Measurements from ENCODE around the gene FOSB.
"Not testable (repeated sequence)": the region's sequence is repeated elsewhere in the genome, so short reads cannot be mapped to it uniquely, and the experiment has no call there.

Gene FOSB

DNA sequence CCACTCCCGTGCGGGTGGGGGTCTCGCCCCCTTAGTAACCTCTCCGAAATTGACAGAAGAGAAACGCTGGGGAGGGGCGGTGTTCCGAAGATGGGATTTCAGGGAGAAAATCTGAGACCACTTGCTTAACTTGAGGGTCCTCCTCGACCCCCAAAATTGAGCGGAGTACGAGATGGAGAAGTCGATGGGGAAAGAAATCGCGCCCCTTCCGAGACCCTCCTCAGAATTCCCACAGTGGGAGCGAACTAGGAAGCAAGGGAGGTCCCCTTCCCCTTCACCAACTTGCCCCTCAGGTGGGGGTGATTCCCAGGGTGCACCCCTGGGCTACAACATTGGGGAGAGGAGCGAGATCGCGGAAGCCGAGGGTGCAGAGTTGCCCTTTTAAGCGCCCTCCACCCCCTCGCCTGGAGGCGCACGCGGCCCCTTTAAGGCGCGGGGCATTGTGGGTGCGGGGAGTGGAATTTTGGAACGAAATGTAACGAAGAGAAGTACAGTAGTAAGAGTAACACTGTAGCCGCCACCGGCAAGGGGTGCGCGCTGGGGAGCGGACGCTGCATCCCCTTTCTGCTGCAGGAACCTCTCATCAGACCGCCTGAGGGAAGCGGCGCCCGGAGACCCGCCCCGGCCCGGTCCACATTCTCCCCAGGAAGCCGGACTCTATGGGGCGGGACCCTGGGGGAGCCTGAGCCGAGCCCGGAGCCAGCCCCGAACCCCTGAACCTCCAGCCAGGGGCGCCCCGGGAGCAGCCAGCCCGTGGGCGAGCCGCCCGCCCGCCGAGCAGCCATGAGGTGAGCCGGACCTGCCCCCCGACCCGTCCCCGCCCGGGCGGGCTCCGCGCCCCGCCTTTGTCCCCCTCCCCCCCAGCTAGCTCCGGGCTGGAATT lies 39.4 kb downstream of the FOSB start, which contains the start of gene VASP:
TSS of gene VASP (plus strand) at position 491 of the 883 bp plus-strand sequence. CDS start at position 784, 293 bp downstream.
- DNase-seq: peak; percentile 94

GRCh38 chr19:45507872-45508416 lies 40.1 kb downstream of the FOSB start:
- DNase-seq: no peak

DNA sequence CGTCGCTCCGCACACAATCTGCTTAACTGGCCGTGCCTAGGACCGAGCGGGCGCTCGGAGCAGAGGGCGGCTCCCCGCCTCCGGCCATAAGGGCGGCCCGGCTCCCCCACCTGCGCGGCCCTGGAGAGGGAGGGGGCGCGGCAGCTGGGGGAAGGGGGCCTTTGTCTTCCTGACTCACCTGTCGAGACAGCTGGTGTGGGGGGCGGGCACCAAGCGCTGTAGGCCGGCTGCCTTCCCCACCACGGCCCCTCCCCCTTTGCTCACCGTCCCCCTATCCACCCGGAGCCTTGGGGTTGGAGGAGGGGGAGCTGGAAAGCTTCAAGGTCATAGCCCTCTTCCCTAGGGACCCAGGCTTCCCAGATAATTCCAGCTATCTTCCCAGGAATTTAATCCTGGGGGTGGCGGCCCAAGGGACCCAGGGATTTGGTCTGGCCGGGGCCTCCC lies 40.6 kb downstream of the FOSB start:
- DNase-seq: peak; percentile 90

GRCh38 chr19:45508861-45509691 lies 41.3 kb downstream of the FOSB start:
- DNase-seq: peak; percentile 94

- no peak for DNase-seq
Measured at GRCh38 chr19:45509692-45510015, 41.9 kb downstream of the FOSB start.

DNA sequence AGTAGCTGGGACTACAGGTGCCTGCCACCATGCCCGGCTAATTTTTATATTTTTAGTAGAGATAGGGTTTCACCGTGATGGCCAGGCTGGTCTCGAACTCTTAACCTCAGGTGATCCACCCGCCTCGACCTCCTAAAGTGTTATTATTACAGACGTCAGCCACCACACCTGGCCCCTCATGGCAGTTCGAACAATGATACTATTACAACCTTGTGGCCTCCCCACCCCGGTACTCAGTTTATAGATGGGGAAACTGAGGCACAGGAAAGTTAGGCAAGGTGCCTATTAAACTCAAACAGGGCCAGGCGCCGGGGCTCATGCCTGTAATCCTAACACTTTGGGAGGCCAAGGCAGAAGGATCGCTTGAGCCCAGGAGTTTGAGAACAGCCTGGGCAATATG lies 42.6 kb downstream of the FOSB start:
- not testable (repeated sequence) for DNase-seq

DNA sequence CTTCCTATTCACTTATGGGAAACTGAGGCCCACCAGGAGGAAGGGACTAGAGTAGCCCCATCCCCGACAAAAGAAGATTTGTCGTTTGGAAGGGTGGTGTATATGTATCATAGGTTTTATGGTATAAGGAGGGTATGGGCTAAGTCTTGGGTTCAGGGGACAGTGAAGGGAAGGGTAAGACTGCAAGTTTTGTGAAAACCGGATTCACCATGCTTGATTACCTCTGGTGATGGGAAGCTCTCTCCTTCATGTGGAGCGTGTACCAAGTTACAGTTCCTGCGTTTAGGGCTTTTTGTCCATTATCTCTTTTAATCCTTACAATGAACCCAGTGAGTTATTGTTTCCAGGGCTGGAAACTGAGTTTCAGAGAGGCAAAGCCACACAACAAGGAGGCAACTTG lies 43.3 kb downstream of the FOSB start:
- no peak for DNase-seq

DNA sequence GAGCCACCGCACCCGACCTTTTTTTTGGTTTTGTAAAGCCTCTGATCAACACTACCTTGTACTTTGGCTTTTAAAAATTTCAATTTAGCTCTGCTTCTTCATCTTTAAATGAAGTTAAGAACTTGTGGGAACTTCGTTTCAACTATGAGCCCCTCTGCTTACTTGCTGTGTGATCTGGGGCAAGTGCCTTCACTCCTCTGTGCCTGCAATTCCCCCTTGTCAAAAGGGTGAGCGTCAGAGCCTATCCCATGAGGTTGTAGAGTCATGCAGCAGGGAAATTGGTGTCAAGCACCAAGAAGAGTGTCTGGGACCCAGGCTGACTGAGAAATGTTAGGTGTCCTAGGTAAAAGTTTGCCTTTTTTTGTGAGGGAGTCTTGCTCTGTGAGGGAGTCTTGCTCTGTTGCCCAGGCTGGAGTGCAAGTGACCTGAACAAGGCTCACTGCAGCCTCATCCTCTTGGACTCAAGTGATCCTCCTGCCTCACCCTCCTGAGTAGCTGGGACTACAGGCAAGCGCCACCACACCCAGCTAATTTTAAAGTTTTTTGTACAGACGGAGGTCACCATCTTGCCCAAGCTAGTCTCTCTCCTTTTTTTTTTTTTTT lies 45.2 kb downstream of the FOSB start:
- no peak for DNase-seq

DNA sequence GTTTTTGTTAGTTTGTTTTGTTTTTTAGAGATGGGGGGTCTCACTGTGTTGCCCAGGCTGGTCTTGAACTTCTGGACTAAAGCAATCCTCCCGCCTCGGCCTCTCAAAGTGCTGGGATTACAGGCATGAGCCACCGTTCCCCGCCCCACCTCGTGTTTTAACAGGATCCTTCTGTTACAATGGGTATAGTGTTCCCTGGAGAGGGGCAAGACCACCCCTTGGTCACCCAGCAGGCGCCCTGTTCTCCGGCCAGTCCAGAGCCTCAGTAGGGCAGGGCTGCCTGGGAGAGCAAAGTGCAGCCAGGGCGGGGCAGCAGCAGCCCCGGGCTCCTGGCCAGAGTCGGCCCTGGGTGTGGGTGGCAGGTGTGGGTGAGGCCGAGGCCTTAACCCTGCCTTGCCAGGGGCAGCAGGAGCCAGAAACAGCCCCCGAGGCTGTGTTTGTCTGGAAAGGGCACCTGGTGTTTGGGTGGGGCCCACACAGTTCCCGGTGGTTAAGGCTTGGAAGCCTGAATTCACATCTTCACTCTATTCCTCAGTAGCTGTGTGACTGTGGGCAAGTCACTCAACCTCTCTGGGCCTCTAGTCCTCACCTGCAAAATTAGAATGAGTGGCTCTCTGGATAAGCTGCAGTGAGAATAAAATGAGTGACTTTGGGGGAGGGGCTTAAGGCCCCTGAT lies 46.7 kb downstream of the FOSB start:
- DNase-seq: no peak

- no peak for DNase-seq
Measured at GRCh38 chr19:45515081-45515624, 47.4 kb downstream of the FOSB start.

DNA sequence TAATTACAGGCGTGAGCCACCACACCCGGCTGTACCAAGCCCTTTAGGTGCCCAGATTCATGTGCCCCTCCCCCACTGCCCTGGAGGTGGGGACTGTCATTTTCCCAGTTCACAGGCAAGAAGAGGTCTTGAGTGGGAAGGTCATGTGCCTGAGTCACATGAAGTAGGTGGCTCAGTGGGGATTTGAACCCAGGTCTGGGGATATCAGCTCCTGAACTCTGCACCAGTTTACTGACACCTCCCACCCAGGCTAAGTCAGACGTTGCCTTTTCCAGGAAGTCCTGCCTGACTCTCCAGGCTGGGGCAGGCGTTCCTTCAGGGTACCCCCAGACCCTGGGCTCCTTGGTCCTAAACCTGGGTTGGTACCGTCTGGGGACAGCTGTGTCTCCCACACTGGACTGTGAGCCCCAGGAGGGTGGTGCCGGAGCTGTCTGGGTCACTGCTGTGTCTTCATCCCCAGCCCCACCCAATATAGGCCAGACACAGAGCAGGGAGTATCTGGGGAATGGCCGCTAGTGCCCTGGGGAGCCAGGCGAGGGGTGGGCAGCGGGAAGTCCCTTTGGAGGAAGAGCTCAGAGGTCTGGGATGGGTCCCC lies 48.1 kb downstream of the FOSB start:
- DNase-seq: no peak

DNA sequence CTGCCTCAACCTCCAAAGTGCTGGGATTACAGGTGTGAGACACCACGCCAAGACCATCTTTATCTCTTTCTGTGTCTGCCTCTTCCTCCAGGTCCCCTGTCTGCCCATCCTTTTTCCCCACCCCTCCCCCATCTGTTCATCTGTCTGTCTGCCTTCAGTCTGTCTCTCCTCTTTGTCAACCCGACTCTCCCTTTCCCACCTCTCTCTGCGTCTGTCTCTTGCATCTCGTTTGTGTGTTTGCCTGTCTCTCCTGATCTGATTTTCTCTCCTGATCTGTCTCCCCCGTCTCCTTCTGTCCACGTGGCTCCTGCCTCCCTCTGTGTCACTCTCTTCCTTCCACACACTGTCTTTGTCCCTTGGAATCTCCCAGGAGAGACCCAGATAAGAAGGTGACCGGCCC lies 49.4 kb downstream of the FOSB start:
- no peak for DNase-seq

DNA sequence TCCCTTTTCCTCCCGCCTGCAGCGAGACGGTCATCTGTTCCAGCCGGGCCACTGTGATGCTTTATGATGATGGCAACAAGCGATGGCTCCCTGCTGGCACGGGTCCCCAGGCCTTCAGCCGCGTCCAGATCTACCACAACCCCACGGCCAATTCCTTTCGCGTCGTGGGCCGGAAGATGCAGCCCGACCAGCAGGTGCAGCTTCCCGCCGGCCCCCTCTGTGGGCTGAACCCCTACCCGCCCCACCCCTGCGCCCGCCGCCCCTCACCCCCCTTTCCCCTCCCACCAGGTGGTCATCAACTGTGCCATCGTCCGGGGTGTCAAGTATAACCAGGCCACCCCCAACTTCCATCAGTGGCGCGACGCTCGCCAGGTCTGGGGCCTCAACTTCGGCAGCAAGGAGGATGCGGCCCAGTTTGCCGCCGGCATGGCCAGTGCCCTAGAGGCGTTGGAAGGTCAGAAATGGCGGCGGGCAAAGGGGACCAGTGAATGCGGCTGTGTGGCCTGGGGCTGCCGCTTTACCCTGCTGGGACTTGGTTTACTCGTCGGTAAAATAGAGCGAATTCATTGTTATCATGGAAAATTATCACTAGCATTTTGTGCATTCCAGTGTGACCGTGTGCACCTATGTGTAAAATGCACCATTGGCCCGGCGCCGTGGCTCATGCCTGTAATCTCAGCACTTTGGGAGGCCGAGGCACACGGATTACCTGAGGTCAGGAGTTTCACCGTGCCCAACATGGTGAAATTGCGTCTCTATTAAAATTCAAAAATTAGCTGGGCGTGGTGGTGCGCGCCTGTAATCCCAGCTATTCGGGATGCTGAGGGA lies 50.1 kb downstream of the FOSB start:
- DNase-seq: no peak

DNA sequence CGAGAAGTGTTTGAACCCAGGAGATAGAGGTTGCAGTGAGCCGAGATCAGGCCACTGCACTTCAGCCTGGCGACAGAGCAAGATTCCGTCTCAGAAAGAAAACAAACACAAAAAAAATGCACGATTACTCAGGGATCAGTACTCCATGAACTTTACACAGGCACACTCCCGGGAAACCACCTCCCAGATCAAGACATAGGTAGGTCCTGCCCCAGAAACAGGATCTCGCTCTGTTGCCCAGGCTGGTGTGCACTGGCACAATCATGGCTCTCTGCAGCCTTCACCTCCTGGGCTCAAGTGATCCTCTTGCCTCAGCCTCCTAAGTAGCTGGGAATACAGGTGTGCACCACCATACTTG lies 50.7 kb downstream of the FOSB start:
- DNase-seq: no peak

GRCh38 chr19:45522010-45522941 lies 54.5 kb downstream of the FOSB start:
- no peak for DNase-seq

- peak; percentile 87 for DNase-seq
Measured at GRCh38 chr19:45523642-45524256, 56.0 kb downstream of the FOSB start.

DNA sequence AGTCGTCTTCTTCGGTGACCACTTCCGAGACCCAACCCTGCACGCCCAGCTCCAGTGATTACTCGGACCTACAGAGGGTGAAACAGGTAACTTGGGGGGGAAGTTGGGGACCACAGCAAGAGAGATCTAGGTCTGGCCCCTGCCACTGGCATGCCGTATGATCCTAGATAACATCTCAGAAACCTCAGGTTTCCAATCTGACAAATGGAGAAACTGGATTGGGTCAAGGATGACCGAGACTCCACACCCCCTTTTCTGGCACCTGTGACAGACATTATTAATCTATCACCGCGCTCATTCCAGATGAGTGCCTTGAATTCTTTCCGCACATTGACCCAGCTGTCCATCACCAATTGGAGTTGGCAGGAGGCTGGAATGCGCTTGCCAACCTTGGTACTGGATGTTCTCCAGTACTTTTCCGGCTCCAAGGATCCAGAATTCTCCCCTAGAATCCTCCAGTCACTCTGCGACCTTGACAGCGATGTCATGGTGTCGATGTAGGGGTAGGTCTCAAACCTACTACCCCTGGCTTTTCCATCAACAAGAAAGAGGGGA lies 56.9 kb downstream of the FOSB start:
- no peak for DNase-seq

Measured in islet precursor cell (in vitro differentiated cells).